Naive thymus-derived CD4-positive, alpha-beta T cell (primary cell): Measurements from ENCODE around the gene TMEM39B. TPM values are rescaled to one million over a fixed set of nuclear protein-coding genes. Genes with fewer than 3 reads are reported as not detected.

Source experiments
- ATAC-seq: fragments of 150-1000 bp; cut with Tn5 transposase; 2 replicates; pipeline ENCODE4 v1.10.0; 2021; ENCODE audit warnings: mild to moderate bottlenecking, moderate library complexity
- CTCF ChIA-PET: fragments of 350-600 bp; sonication (Branson Sonifier 250); formaldehyde crosslinking; loops from one replicate; lab custom pipeline; 2021; ENCODE audit warnings: antibody characterized with exemption; lab: Charles Lee
- POLR2A ChIA-PET: fragments of 350-600 bp; sonication (Branson Sonifier 250); formaldehyde crosslinking; loops from one replicate; lab custom pipeline; 2021; ENCODE audit warnings: antibody characterized with exemption, inconsistent platforms; lab: Charles Lee
- DNase-seq, 9 donors: peaks; one replicate each; pipeline versions ENCODE4 v3.0.0 to v3.0.0-alpha.2; 2020 to 2022; ENCODE audit warnings: mixed read lengths in 1 of 9
- H3K27ac ChIP-seq: one replicate; pipeline ENCODE4 v1.7.0; 2013; ENCODE audit warnings: mild to moderate bottlenecking, low read depth, low read length, moderate library complexity
- H3K27me3 ChIP-seq, 2 donors: one replicate each; pipeline ENCODE4 v1.7.0; 2013; ENCODE audit warnings: low read length in 2 of 2, mild to moderate bottlenecking in 2 of 2, moderate library complexity in 2 of 2; ENCODE audit not compliant: control insufficient read depth in 2 of 2, insufficient read depth in 2 of 2
- H3K36me3 ChIP-seq, 3 experiments: 1 replicate in 2 of 3; 2 replicates in 1 of 3; pipeline ENCODE4 v1.7.0; 2013; ENCODE audit warnings: low read length in 3 of 3, mild to moderate bottlenecking in 3 of 3, moderate library complexity in 1 of 3; ENCODE audit not compliant: insufficient read depth in 3 of 3, control insufficient read depth in 2 of 3
- H3K4me1 ChIP-seq, 2 donors: one replicate each; pipeline ENCODE4 v1.7.0; 2013; ENCODE audit warnings: low read length in 2 of 2, mild to moderate bottlenecking in 2 of 2, moderate library complexity in 1 of 2; ENCODE audit not compliant: control insufficient read depth in 2 of 2, insufficient read depth in 2 of 2
- H3K4me3 ChIP-seq: 2 replicates; pipeline ENCODE4 v1.7.0; 2013; ENCODE audit warnings: mild to moderate bottlenecking, low read length
- H3K9me3 ChIP-seq, 3 experiments: 1 replicate in 2 of 3; 2 replicates in 1 of 3; pipeline ENCODE4 v1.7.0; 2013; ENCODE audit warnings: low read length in 3 of 3; ENCODE audit not compliant: control insufficient read depth in 2 of 3
- H3K27ac Mint-ChIP-seq, 9 donors: one replicate each; pipeline ENCODE4 v1.8.0; 2020 to 2022; ENCODE audit warnings: mixed read lengths in 9 of 9, mild to moderate bottlenecking in 8 of 9, moderate library complexity in 5 of 9, inconsistent platforms in 2 of 9
- H3K27me3 Mint-ChIP-seq, 5 donors: one replicate each; pipeline ENCODE4 v1.8.0; 2021 to 2022; ENCODE audit warnings: mixed read lengths in 5 of 5, mild to moderate bottlenecking in 1 of 5
- H3K36me3 Mint-ChIP-seq, 5 donors: one replicate each; pipeline ENCODE4 v1.8.0; 2020 to 2022; ENCODE audit warnings: mixed read lengths in 5 of 5, mild to moderate bottlenecking in 3 of 5, inconsistent platforms in 1 of 5
- H3K4me1 Mint-ChIP-seq, 7 donors: one replicate each; pipeline ENCODE4 v1.8.0; 2020 to 2022; ENCODE audit warnings: mixed read lengths in 7 of 7, mild to moderate bottlenecking in 3 of 7, inconsistent platforms in 1 of 7
- H3K4me3 Mint-ChIP-seq, 10 donors: one replicate each; pipeline ENCODE4 v1.8.0; 2020 to 2022; ENCODE audit warnings: mild to moderate bottlenecking in 10 of 10, mixed read lengths in 10 of 10, moderate library complexity in 6 of 10, inconsistent platforms in 2 of 10
- H3K9me3 Mint-ChIP-seq, 11 donors: one replicate each; pipeline ENCODE4 v1.8.0; 2020 to 2022; ENCODE audit warnings: mixed read lengths in 11 of 11, mild to moderate bottlenecking in 4 of 11, inconsistent platforms in 1 of 11, moderate library complexity in 1 of 11
- intact Hi-C, 2 donors: fragments of 100-400 bp; cut with micrococcal nuclease; formaldehyde crosslinking; loops; one replicate each; pipeline ENCODE4 v1.15.1; 2023
- polyA plus RNA-seq, 2 donors: library from polyadenylated mRNA; unstranded; fragments of 300-500 nt; fragmentation: Illumina TruSeq; gene quantifications; one replicate each; pipeline ENCODE4 v1.2.3, GENCODE V29; 2021
- total RNA-seq, 6 experiments: library from RNA in 5 of 6; stranded (reverse) in 5 of 6; gene quantifications; 1 replicate in 5 of 6; 2 replicates in 1 of 6; pipeline ENCODE4 v1.2.3 and lab custom pipeline; 2021 to 2026

Gene TMEM39B
- total and polyA plus RNA-seq, 7 experiments from 2014 or later = 2.7 to 35.9 (median 17.4) TPM

GRCh38 chr1:32068957-32069588 is 3.7 kb upstream of the TMEM39B start:
- H3K27ac ChIP-seq = no peak overlapping the region
- H3K27me3 Mint-ChIP-seq = no peaks in the 10 kb centered on the region
- no peaks in the 10 kb centered on the region for H3K36me3 ChIP-seq
- CTCF ChIA-PET = no interaction called here
- POLR2A ChIA-PET = interaction anchor here (0.7 to 1.3 kb wide), 3 partner anchors 87 to 263 kb away, joined by 3 to 4 read pairs (median 4); no protein-coding TSS in a partner anchor
- H3K4me3 ChIP-seq = no peak overlapping the region
- intact Hi-C loops = loop anchor here in 1 of 2 donors (10.0 kb wide), 1 partner anchor 254 kb away; the partner anchor contains the start of gene SPOCD1
- H3K4me1 Mint-ChIP-seq = peaks cover 24 to 46% (median 38%) of the 10 kb centered on the region in 7 donors
- peaks cover 0 to 1% (median 0%) of the 10 kb centered on the region in 11 donors for H3K9me3 Mint-ChIP-seq
- H3K36me3 Mint-ChIP-seq = peaks cover 0 to 1% (median 0%) of the 10 kb centered on the region in 5 donors
- no peaks in the 10 kb centered on the region for H3K27me3 ChIP-seq
- H3K4me3 Mint-ChIP-seq = peak overlapping the region in 2 of 10 donors; percentile 25 to 43
- no peaks in the 10 kb centered on the region for H3K9me3 ChIP-seq
- no peak for ATAC-seq
- H3K4me1 ChIP-seq = peaks cover 10 to 20% of the 10 kb centered on the region in 2 donors
- no peak for DNase-seq
- H3K27ac Mint-ChIP-seq = peak overlapping the region in 6 of 9 donors; percentile 18 to 62 (median 36)

GRCh38 chr1:32071758-32072621 is 749 bp upstream of the TMEM39B start:
- peak overlapping the region; percentile 83 to 94 (median 91) for H3K4me3 Mint-ChIP-seq
- Histone ChIP-seq H3K4me3 (peak overlapping the region; percentile 98), H3K27ac (peak overlapping the region; percentile 82), H3K36me3 (peaks cover 0 to 14% (median 0%) of the 10 kb centered on the region in 3 experiments), H3K4me1 (peaks cover 5 to 16% of the 10 kb centered on the region in 2 donors), H3K27me3 (no peaks in the 10 kb centered on the region), H3K9me3 (no peaks in the 10 kb centered on the region)
- peaks cover under 1 to 8% (median under 1%) of the 10 kb centered on the region in 5 donors for H3K36me3 Mint-ChIP-seq
- H3K27ac Mint-ChIP-seq = peak overlapping the region; percentile 84 to 95 (median 92)
- DNase-seq (no peak), ATAC-seq (no peak)
- POLR2A ChIA-PET = interaction anchor here (0.6 to 4.3 kb wide), 25 partner anchors 7 to 579 kb away, joined by 3 to 43 read pairs (median 4); partner anchors contain the start of genes BSDC1, CCDC28B, KHDRBS1 and KPNA6
- no peaks in the 10 kb centered on the region for H3K27me3 Mint-ChIP-seq
- intact Hi-C loops = loop anchor here (1.0 to 5.0 kb wide), 16 partner anchors 9 to 1355 kb away; partner anchors contain the start of genes KHDRBS1 (in 2 of the 2), KPNA6 (in 2 of the 2), PEF1 (in 2 of the 2) and TXLNA (in 2 of the 2)
- H3K9me3 Mint-ChIP-seq = peaks cover 0 to 3% (median 0%) of the 10 kb centered on the region in 11 donors
- H3K4me1 Mint-ChIP-seq = peaks cover 20 to 50% (median 46%) of the 10 kb centered on the region in 7 donors
- CTCF ChIA-PET = interaction anchor here (0.6 to 4.5 kb wide), 5 partner anchors 10 to 237 kb away, joined by 3 to 16 read pairs (median 4); partner anchors contain the start of gene KPNA6

- intact Hi-C loops = loop anchor here (1.0 to 5.0 kb wide), 10 partner anchors 105 to 1356 kb away; partner anchors contain the start of genes PEF1 (in 2 of the 2), BSDC1 (in 1 of the 2), MARCKSL1 (in 1 of the 2) and TXLNA (in 1 of the 2)
- peak overlapping the region; percentile 98 for H3K4me3 ChIP-seq
- Mint-ChIP-seq H3K27ac (peak overlapping the region; percentile 84 to 95 (median 92)), H3K36me3 (peaks cover 8 to 15% (median 8%) of the 10 kb centered on the region in 5 donors), H3K9me3 (peaks cover 0 to 3% (median 0%) of the 10 kb centered on the region in 11 donors), H3K27me3 (no peaks in the 10 kb centered on the region), H3K4me1 (peaks cover 21 to 56% (median 47%) of the 10 kb centered on the region in 7 donors), H3K4me3 (peak overlapping the region; percentile 83 to 94 (median 91))
- H3K27me3 ChIP-seq = no peaks in the 10 kb centered on the region
- CTCF ChIA-PET = interaction anchor here (0.6 to 4.5 kb wide), 7 partner anchors 11 to 285 kb away, joined by 3 to 16 read pairs (median 4); partner anchors contain the start of gene KPNA6
- H3K36me3 ChIP-seq = peaks cover 0 to 30% (median 6%) of the 10 kb centered on the region in 3 experiments
- peak overlapping the region; percentile 82 for H3K27ac ChIP-seq
- ATAC-seq (no peak), DNase-seq (no peak)
- no peaks in the 10 kb centered on the region for H3K9me3 ChIP-seq
- POLR2A ChIA-PET = interaction anchor here (0.5 to 4.3 kb wide), 24 partner anchors 8 to 577 kb away, joined by 3 to 43 read pairs (median 4); partner anchors contain the start of genes BSDC1, CCDC28B, KHDRBS1 and KPNA6
- H3K4me1 ChIP-seq = peaks cover 5 to 16% of the 10 kb centered on the region in 2 donors
These were observed 825 bp downstream of the TMEM39B start for GRCh38 chr1:32073299-32074229.

GRCh38 chr1:32074841-32075240 is 2.1 kb downstream of the TMEM39B start:
- H3K4me3 Mint-ChIP-seq = peak overlapping the region in 7 of 10 donors; percentile 16 to 91 (median 45)
- ATAC-seq (no peak), DNase-seq (no peak)
- ChIA-PET POLR2A (interaction anchor here (0.5 to 4.3 kb wide), 5 partner anchors 17 to 123 kb away, joined by 3 to 43 read pairs (median 3); partner anchors contain the start of gene KPNA6), CTCF (interaction anchor here (0.6 to 4.5 kb wide), 2 partner anchors 10 to 34 kb away, joined by 3 to 16 read pairs; partner anchors contain the start of gene KPNA6)
- no peaks in the 10 kb centered on the region for H3K27me3 ChIP-seq
- peaks cover 5 to 16% of the 10 kb centered on the region in 2 donors for H3K4me1 ChIP-seq
- no peaks in the 10 kb centered on the region for H3K9me3 ChIP-seq
- H3K36me3 ChIP-seq = peaks cover 0 to 37% (median 6%) of the 10 kb centered on the region in 3 experiments
- intact Hi-C loops = loop anchor here (5.0 kb wide), 3 partner anchors 143 to 1358 kb away; partner anchors contain the start of gene MARCKSL1 (in 1 of the 2)
- H3K4me3 ChIP-seq = no peak overlapping the region
- peaks cover 0 to 3% (median 0%) of the 10 kb centered on the region in 11 donors for H3K9me3 Mint-ChIP-seq
- H3K27ac ChIP-seq = peak overlapping the region; percentile 48
- H3K4me1 Mint-ChIP-seq = peaks cover 17 to 52% (median 45%) of the 10 kb centered on the region in 7 donors
- peaks cover 8 to 17% (median 12%) of the 10 kb centered on the region in 5 donors for H3K36me3 Mint-ChIP-seq
- H3K27me3 Mint-ChIP-seq = no peaks in the 10 kb centered on the region
- peak overlapping the region in 6 of 9 donors; percentile 1 to 80 (median 52) for H3K27ac Mint-ChIP-seq

- H3K4me1 ChIP-seq = peaks cover 0 to 5% of the 10 kb centered on the region in 2 donors
- peaks cover 8 to 24% (median 18%) of the 10 kb centered on the region in 5 donors for H3K36me3 Mint-ChIP-seq
- H3K36me3 ChIP-seq = peaks cover 0 to 47% (median 6%) of the 10 kb centered on the region in 3 experiments
- H3K27me3 Mint-ChIP-seq = no peaks in the 10 kb centered on the region
- peaks cover 0 to 3% (median 0%) of the 10 kb centered on the region in 11 donors for H3K9me3 Mint-ChIP-seq
- ATAC-seq (no peak), DNase-seq (no peak)
- no peaks in the 10 kb centered on the region for H3K27me3 ChIP-seq
- peak overlapping the region in 1 of 10 donors; percentile 76 for H3K4me3 Mint-ChIP-seq
- peak overlapping the region in 4 of 9 donors; percentile 13 to 51 (median 40) for H3K27ac Mint-ChIP-seq
- intact Hi-C loops = no loop called here
- ChIA-PET POLR2A (interaction anchor here (1.7 kb wide), 1 partner anchor 30 kb away, joined by 7 read pairs; the partner anchor contains the start of gene KPNA6), CTCF (no interaction called here)
- no peak overlapping the region for H3K4me3 ChIP-seq
- peaks cover 9 to 44% (median 38%) of the 10 kb centered on the region in 7 donors for H3K4me1 Mint-ChIP-seq
- no peak overlapping the region for H3K27ac ChIP-seq
- H3K9me3 ChIP-seq = no peaks in the 10 kb centered on the region
These were observed 4.7 kb downstream of the TMEM39B start for GRCh38 chr1:32077451-32077850.
